NCI-H345 (cell line): Measurements from ENCODE around the gene BOD1L1.
"Not testable (repeated sequence)": the region's sequence is repeated elsewhere in the genome, so short reads cannot be mapped to it uniquely, and the experiment has no call there.

Source experiments
- DNase-seq: peaks from one replicate; lab custom pipeline; 2025; lab: John Stamatoyannopoulos, UW

BOD1L1 gene

DNA sequence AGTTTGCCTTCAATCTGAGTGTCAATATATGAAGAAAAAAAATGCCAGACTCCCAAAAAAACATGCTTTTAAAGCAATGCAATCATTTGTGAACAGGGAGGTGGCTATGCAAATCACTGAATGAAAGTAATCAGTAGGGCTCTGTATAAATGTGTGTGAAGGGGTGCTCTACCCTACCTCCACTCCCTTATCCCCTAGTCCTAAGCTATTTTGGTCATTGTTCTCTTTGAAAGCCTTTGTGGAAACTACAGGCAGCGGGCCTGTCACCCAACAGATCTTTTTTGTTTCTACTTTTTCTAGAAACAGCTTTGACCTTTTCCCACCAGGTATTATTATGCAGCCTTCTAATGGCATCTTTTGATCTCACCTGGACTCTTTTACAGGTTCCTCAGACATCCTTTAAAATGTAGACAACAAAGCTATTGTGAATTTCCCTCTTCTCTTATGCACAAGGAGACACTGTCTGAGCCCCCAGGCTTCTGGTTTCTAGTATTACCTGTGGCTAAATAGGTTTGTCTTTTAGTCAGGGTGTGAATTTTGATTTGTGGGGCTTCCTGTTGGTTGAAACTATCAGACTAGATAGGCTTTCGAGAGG, 9.2 kb downstream of the BOD1L1 start:
- DNase-seq: no peak

DNA sequence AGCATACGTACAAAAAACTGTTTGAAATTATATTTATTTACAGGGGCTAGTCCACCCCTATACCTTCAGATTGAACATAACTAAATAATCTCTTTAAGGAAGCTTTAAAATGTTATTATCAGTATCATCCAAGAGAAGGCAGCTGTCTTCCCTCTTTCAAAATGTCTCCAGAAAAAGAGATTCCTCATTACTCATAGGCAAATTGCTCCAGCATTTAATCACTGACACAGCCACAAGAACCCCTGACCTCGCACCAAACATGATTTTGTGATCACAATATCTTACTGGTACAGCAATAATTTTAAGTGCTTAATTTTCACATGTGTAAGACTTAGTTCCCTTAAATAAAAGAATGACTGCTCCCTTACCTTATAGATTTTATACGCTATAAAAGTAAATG, 9.7 kb downstream of the BOD1L1 start:
- DNase-seq: no peak

DNA sequence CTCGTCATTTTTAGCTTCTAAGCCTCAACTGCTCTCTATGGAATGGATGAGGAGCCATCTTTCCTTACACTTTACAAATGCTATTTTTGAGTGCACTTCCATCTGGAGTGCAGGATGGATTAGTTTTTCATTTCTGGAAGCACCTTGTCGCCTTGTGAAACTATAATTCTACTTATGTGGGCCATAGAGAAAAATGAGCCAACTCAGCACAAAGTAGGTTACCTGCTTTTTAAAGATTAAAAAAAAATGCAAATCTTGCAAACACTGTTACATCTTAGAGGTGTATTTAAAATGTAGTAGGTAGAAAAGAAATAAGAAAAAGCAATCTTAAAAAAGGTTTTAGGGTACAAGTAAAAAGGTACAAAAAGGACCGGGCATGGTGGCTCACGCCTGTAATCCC, 10.9 kb downstream of the BOD1L1 start:
- no peak for DNase-seq

DNA sequence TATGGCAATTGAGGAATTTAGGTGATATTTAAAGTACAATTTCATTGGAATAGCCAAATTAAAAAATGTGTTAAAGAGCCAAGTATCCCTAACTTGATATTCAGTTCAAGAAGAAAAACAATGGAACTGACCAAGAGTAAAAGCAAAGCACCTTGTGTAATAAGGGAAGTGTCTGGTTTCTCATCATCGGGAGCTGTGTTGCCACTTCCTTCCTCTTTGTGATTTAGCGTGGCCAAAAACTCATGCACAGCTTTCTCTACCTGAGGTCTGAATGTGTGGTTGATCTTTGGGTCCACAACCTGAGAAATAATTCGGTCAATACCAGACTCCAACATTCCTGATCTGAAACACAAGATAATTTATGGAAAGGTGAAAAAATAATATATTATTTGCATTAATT, 12.4 kb downstream of the BOD1L1 start:
- DNase-seq: no peak

DNA sequence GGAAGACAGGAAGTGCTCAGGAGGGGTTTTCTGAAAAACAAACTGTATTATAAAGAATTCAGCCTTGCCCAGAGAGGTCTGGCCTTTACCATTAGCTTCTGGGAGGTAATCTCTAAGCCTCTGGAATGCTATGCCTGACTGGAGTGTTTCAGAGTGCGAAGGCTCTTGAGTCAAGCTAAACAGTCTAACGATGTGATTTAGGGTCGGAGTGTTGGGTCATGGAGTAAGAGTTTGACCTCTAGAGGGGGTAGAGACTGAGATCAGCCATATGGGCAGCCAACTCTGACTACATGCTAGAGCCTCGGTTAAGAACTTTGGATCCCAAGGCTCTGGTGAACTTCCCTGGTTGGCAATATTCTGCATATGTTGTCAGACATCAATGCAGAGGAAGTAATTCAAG, 15.0 kb downstream of the BOD1L1 start:
- DNase-seq: no peak

DNA sequence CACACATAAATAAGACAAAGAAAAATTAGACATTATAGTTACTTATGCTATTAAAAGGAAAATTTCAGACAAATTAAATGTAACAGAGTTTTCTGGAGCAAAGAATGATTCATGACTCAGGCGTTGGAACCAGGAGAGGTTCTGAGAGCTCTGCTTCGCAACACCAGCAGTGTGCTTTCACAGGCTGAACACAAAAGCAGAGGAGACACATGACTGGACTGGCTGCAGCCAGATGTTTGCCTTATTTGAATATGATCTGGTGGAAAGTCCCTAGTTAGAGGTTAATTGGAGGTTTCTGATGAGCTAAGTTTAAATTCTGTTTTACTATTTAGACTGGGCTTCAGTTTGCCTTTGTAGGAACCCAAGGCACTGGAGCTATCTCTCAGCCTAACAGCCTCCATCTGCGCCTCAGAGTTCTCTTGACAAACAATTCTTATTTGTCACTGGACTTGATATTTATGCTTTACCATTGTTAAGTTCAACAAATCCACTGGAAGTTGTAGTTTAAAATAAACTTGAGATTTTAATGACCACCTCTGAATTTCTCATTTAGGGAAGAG, 16.2 kb downstream of the BOD1L1 start:
- no peak for DNase-seq

DNA sequence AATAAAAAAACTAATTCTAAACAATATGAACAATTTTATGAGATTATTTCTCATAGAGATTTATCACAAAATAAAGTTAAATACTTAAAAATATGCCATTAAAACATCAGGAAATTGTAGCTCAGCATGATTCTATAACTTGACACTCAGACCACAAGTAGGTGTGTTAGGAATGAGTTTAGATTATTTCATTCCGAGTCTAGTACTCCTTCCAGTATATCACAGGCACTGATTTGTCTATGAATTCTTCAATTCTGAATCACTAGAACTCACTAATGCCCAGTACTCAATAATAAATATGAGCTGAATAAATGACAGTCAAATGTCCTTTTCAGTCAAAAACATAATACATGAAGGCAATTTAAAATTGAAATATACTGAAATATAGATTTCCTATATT, 22.2 kb downstream of the BOD1L1 start:
- no peak for DNase-seq

DNA sequence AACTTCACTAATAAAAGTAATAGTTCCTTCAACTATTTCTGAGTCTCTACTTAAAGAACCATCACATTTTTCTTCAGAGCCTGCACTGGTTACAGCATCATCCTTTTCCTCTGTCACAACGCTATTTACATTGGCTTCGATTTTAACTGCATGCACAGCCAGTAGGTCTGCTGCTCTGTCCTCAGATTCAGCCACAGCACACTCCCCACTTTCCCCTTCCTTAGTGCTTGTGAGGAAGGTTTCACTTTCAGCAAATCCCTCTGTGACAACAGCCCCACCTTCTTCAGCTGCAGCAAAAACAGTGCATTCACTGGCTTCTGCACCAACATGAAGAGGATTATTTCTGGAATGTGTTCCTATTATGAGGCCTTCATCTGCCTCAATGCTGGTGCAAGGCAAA, 25.7 kb downstream of the BOD1L1 start:
- no peak for DNase-seq

DNA sequence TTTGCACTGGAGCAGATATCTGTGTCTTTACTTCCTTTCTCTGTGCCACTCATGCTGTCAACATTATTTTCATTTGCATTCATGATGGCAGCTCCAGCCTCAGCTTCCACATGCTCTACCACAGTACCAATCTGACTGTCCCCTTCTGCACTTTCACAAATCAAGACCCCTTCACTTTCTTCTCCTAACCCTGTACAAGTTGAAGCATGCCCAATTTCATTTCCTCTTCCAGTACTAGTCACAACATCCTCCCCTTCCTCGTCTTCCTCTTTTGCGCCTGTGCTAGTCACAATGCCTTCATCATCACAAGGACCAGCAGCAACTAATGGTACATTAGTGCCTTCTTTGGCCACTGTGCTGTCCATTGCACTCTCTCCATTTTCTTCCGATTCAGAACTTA, 26.5 kb downstream of the BOD1L1 start:
- DNase-seq: no peak

DNA sequence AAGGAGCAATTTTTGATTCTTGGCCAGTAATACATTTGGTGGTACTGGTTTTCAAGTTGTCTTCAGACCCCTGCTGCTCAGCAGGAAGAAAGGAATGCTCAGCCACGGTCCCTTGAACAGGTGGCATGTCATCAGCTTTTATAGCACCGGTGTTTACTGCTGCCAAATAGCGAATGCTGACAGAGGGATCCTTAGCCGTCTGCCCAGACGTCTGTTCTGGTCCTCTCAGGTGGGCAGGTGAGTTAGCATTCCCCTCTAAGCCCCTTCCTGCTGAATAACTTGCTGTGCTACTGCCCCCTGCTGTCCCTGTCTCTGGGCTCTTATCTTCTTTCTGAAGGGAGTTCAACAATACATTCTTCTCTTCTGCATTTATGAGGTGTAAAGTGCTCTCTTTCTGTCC, 28.4 kb downstream of the BOD1L1 start:
- no peak for DNase-seq

DNA sequence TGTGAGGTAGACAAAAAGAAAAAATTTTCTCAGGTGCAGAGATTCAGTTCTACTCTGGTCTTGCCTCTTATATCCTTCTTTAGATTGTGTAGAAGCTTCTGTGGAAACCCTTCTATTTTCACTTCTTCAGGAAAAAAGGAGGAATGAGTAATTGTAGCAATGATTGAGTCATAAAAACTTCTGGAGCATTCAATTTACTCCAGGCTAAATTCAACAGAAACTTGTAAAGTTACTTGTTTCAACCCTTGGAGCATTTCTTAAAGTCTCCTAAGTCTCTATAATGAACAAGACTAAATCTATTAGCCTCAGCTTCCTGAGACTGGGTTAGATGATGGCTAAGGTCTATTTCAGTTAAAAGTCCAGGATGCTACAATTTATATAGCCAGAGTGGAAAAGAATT, 29.9 kb downstream of the BOD1L1 start:
- no peak for DNase-seq

DNA sequence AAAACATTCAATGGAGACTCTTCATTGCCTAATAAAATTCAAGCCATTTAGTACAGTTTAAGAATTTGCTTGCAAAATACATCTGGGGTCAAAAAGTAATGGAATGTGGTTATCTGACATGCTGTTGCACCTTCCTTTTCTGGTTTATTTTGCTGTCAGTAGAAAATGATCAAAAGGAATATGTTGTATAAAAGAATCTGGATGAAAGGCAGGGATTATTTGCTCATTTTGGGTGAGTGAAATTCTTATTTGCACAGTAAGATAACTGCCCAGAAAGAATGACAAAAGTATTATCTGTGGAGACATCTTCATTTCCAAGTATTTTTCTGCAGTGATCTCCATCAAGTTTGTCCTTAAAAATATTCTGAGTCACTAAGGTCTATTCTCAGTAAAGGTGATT, 30.4 kb downstream of the BOD1L1 start:
- no peak for DNase-seq

DNA sequence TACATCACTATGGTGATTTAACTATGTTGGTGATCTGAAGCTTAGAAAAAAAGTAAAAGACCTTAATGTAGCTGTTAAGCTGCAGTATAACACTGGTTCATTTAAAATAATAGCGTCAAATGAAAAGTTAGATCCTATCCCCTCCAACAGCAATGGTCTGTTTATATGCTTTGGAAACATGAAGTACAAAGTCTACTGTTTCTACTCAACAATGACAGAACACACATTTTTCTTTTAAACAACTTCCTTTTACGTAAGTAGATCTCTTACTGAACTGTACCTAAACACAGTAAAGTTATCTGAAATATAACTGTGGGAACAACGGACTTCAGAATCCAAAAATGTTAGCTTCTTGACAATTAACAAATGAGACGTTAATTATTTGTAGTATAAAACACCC, 35.3 kb downstream of the BOD1L1 start:
- no peak for DNase-seq

DNA sequence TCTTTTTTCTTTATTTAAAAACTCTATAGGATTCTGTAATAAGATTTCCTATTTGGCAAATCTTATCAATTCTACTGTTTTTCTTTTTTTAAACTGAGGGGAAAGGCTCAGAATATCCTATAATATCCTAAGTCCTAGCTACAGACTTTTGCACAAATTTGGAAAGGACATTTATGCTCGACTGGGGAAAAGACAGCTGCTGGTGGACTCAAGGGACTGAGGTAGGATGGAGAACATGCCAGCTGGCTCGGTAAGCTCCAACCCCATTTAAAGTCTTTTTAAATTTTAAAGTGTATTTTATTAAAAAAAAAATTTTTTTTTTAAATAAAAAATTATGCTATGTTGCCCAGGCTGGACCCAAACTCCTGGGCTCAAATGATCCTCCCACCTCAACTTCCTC, 36.8 kb downstream of the BOD1L1 start:
- DNase-seq: no peak

DNA sequence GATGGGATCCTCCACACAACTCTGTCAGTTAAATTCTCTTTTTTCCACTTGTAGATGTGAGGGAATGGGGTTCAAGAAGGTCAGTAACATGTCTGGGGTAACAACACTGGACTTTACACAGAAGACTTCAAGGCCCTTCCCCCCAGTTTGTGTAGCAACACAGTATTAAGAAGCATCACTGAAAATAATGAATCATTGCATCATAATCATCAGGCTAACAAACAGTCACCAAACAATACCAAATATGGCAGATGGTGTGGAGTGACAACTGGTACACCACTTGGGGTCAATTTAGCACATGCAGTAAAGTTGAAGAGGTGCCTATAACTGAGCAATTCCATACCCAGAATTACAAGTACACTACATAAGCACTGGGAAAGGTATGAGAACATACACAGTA, 38.6 kb downstream of the BOD1L1 start:
- DNase-seq: no peak

DNA sequence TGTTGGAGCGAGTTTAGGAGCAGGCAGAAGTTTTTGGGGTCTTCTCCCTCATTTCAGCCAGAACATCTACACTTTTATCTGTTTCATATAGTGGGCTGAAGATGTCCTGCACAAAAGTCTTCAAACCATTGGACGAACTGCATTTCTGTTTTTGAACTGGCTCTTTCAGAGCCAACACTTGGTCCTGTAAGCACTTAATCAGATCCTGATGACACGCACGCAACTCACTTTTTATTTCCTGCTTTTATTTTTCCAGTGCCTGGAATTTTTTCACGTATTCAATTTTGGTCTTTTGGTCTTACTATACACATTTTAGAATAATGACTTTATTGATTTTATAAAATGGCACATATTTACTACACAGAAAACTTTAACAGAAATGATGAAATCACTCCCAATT, 43.0 kb downstream of the BOD1L1 start:
- no peak for DNase-seq

DNA sequence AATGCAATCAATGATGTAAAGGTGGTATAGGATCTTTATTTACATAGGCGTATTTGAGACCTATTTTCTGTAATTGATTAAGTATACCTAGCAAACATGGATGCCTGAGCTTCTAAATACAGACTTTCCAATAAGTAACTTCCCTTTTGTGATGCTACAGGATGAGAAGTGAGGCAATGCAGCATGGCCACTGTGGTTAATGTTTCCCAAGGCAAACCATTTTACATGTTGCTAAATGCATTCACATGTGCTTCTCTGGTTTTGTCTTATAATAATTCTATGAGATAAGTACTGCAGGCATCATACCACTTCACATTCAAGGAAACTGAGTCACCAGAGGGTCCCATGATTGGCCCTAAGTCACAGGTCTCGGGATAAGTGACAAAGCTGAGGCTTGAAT, 47.5 kb downstream of the BOD1L1 start:
- DNase-seq: no peak

DNA sequence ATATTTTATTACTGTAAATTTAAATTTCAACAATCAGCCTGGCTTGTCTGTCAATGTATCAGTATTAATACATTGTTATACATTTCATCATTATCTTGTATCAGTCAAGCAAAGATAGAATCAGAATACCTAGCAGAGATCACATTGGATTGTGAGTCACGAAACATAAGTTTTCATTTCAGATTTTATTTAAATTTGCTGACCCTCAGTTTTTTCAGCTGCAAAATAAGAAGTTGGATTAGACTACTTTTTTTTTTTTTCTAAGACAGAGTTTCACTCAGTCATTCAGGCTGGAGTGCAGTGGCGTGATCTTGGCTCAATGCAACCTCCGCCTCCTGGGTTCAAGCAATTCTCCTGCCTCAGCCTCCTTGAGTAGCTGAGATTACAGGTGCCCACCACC, 49.9 kb downstream of the BOD1L1 start:
- DNase-seq: no peak

DNA sequence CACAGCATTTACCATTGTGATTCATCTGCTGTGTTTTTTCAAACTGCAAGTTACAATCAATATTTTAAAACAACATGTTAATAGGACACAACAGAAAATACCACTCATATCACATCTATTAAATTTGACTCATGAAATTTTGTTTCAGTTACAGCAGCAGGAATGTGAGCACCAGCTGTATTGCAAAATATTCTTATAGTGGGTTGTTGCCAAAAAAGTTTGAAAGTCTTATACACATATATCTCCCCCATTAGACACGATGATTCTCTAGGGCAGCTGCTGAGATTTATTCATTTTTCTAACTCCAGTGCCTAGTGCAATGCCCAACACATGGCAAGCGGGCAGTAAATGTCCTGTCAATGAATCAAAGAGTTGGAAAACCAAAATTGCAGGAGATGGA, 56.6 kb downstream of the BOD1L1 start:
- DNase-seq: no peak

DNA sequence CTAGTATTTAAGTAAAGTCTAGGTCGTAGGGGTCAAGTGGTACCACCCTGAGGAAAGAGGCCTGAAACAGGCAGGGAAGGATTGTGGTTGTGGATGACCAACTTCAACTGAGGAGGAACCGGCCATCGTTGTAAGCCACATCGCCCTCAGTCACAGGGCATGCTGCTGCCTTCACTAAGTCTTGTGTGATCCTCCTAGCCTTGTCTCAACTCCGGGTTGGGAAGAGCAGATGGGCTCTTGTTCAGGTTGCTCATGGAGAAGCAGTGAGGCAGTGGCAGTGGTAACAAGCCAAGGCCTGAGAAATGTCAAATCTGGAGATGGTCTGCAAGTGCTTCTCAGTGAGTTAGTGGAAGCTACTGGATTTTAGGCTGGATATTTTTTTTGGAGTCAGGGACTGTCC, 60.4 kb downstream of the BOD1L1 start:
- DNase-seq: no peak

DNA sequence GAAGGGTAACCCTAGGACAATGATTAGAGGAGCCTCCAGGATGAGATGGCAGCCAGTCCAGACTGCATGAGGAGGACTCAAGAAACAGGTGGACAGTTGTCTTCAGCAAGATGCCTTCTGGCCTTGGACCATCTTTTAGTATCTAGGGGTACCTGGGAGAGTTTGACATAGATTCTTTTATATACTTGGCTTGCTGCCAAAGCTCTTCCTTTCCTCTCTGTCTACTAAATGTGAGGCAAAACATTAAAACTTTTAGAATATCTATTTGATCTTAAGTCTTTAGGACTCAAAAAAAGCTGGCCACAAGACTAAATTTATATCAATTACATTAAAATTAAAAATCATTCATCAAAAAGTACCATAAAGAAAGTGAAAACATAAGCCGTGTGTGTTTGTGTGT, 64.6 kb downstream of the BOD1L1 start:
- DNase-seq: no peak

DNA sequence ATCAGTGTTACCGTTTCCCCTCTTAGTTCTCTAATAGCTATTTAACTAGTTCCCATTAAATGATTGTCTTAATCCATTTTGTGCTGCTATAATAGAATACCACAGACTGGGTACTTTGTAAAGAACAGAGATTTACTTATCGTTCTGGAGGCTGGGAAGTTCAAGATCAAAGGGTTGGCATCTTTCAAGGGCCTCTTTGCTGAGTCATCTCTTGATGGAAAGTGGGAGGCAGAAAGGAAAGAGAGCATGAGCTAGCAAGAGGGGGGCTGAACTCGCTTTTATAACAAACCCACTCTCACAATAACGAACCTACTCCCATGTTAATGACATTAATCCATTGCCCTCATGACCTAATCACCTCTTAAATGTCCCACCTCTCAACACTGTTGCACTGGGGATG, 65.9 kb downstream of the BOD1L1 start:
- no peak for DNase-seq

DNA sequence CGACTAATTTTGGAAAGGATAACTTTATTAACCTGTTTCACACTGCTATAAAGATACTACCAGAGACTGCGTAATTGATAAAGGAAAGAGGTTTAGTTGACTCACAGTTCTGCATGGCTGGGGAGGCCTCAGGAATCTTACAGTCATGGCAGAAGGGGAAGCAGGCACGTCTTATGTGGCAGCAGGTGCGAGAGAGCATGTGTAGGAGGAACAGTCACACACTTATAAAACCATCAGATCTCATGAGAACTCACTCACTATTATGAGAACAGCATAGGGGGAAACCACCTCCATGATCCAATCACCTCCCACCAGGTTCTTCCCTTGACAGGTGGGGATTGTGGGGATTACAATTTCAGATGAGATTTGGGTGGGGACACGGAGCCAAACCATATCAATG, 67.4 kb downstream of the BOD1L1 start:
- not testable (repeated sequence) for DNase-seq

DNA sequence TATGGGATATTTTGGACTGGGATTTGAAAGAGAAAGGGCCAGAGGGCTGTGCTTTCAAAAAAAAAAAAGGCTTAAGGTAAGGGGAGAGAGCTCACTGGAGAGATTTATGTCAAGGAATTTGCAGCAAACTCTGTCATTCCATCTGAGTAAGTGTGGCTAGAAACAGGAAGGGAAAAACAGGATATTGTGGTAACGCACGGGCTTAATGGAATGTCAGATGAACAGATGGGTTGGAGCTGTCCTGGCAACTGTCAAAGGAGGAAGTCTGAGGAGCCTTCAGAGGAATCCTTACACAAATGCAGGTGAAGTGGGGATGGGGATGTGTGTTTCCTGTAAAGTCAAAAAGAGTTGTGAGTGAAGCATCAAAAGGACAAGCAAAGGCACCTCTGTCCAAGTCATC, 68.1 kb downstream of the BOD1L1 start:
- no peak for DNase-seq

DNA sequence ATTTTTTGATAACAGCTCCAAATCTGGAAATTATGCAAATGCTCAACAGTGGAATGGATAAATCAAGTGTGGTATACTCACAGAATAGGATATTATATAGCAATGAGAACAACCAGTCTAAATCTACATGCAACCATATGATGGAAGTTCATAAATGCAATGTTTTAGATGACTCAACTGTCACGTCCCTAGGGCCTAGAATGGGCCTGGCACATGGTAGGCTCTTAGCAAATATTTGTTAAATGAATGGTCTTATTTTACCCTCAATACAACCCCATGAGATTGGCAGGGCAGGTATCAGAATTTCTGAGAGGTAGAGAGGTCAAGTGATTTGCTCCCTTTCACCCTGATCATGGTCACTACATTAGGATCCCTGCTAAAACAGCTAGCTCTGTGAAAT, 68.6 kb downstream of the BOD1L1 start:
- no peak for DNase-seq
